ENCODE results near the gene MRPL42.
A peak's percentile ranks its signal among the peaks of the same experiment; 100 is the strongest.
"Not testable (repeated sequence)": the region's sequence is repeated elsewhere in the genome, so short reads cannot be mapped to it uniquely, and the experiment has no call there.

The MRPL42 gene

DNA sequence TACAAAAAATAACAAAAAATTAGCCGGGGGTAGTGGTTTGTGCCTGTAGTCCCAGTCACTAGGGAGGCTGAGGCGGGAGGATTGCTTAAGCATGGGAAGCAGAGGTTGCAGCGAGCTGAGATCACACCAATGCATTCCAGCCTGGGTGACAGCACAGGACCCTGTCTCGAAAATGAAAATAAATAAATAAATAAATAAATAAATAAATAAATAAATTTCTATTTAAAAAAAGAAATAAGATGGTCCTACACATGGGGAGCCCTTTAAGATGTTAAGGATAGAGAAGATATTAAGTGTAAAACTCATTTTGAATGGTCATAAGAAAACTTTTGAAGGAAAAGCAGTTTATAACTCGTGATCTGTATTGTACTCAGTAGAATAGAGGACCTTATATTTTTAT, 8.2 kb upstream of the MRPL42 start:
- Mint-ChIP-seq H3K9me3 (no peaks in the 10 kb centered on the region), H3K36me3 (no peaks in the 10 kb centered on the region), H3K4me3 (no peak overlapping the region), H3K27ac (no peak overlapping the region), H3K4me1 (peaks cover 3% of the 10 kb centered on the region), H3K27me3 (peaks cover 9% of the 10 kb centered on the region)
- DNase-seq: no peak
- CTCF ChIA-PET: interaction anchor here (0.5 to 1.0 kb wide), 3 partner anchors 8 to 333 kb away, joined by 3 read pairs; no protein-coding TSS in a partner anchor

DNA sequence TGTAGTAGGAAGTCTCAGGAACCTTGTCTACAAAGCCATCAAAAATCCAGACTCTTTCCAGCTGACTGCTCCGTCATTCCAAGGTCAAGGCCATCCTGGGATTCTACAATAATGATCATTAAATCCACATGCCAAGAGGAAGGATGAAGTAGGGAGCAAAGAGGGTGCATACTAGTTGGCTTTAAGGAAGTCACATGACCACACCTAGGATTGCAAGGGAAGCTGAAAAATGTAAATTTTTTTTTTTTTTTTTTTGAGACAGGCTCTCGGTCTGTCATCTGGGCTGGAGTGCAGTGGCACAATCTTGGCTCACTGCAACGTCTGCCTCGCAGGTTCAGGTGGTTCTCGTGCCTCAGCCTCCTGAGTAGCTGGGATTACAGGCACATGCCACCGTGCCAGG, 7.3 kb upstream of the MRPL42 start:
- H3K4me1 Mint-ChIP-seq: peaks cover 3% of the 10 kb centered on the region
- H3K4me3 Mint-ChIP-seq: no peak overlapping the region
- CTCF ChIA-PET: interaction anchor here (0.7 kb wide), 1 partner anchor 28 kb away, joined by 3 read pairs; no protein-coding TSS in a partner anchor
- no peaks in the 10 kb centered on the region for H3K9me3 Mint-ChIP-seq
- DNase-seq: no peak
- H3K27ac Mint-ChIP-seq: no peak overlapping the region
- no peaks in the 10 kb centered on the region for H3K36me3 Mint-ChIP-seq
- H3K27me3 Mint-ChIP-seq: peaks cover 6% of the 10 kb centered on the region

DNA sequence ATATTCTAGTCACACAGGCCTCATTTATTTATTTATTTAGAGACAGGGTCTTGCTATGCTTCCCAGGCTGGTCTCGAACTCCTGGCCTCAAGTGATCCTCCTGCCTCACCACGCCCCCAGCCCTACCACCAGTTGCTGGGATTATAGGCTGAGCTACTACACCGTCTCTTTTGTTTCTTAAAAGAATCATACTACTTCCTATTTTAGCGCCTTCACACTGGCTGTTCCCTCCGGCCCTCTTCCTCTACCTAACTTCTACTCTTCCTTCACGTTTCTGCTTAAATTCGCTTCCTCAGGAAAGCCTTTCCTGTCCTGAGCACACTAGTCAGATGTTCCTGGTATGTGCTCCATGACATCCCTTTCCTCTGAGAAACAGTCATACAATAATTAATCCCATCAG, 6.4 kb upstream of the MRPL42 start:
- Mint-ChIP-seq H3K36me3 (no peaks in the 10 kb centered on the region), H3K27ac (no peak overlapping the region), H3K9me3 (no peaks in the 10 kb centered on the region), H3K4me1 (peaks cover 3% of the 10 kb centered on the region), H3K4me3 (no peak overlapping the region), H3K27me3 (peaks cover 6% of the 10 kb centered on the region)
- CTCF ChIA-PET: no interaction called here
- no peak for DNase-seq

- DNase-seq: no peak
- Mint-ChIP-seq H3K4me3 (no peak overlapping the region), H3K9me3 (no peaks in the 10 kb centered on the region), H3K27ac (no peak overlapping the region), H3K36me3 (no peaks in the 10 kb centered on the region), H3K27me3 (peaks cover 6% of the 10 kb centered on the region), H3K4me1 (peaks cover 3% of the 10 kb centered on the region)
- CTCF ChIA-PET: no interaction called here
Observed at GRCh38 chr12:93461503-93461902, 5.8 kb upstream of the MRPL42 start.

- no peak for DNase-seq
- Mint-ChIP-seq H3K27me3 (peaks cover 6% of the 10 kb centered on the region), H3K9me3 (no peaks in the 10 kb centered on the region), H3K4me3 (no peak overlapping the region), H3K4me1 (peaks cover 33% of the 10 kb centered on the region), H3K27ac (no peak overlapping the region), H3K36me3 (peaks cover 16% of the 10 kb centered on the region)
- CTCF ChIA-PET: interaction anchor here (0.6 kb wide), 1 partner anchor 856 kb away, joined by 3 read pairs; no protein-coding TSS in a partner anchor
Observed at GRCh38 chr12:93465841-93466240, 1.5 kb upstream of the MRPL42 start.

DNA sequence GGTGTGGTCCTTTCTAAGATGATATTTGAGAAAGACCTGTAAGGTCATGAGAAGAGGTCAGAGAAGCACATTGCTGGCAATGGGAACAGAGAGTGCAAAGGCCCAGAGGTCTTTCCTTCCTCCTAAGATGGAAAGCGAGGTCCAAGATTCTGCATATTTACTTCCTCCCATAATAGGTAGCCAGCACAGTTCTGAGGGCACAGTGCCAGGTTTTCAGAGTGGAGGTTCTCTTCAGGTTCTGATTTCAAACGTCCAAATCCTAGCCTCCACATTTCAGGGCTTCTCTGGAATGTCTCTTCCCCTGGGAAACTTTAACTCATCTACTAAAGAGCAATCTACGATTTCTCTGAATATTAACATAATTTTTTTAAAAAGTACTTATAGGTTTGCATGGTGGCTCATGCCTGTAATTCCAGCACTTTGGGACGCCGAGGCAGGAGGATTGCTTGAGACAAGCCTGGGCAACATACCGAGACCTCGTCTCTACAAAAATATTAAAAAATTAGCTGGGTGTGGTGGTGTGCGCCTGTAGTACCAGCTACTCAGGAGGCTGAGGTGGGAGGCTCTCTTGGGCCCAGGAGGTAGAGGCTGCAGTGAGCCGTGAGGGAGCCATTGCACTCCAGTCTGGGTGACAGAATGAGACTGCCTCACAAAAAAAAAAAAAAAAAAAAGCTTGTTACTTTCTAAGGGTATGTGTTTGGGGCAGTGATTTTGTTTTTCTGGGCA, 526 bp upstream of the MRPL42 start:
- Mint-ChIP-seq H3K27ac (peak overlapping the region; percentile 86), H3K27me3 (peaks cover 1% of the 10 kb centered on the region), H3K4me1 (peaks cover 33% of the 10 kb centered on the region), H3K36me3 (peaks cover 21% of the 10 kb centered on the region), H3K4me3 (peak overlapping the region; percentile 87), H3K9me3 (no peaks in the 10 kb centered on the region)
- CTCF ChIA-PET: interaction anchor here (0.7 to 1.4 kb wide), 5 partner anchors 8 to 47 kb away, joined by 3 to 4 read pairs (median 4); no protein-coding TSS in a partner anchor
- no peak for DNase-seq

- CTCF ChIA-PET: interaction anchor here (0.6 to 1.4 kb wide), 9 partner anchors 8 to 515 kb away, joined by 3 to 6 read pairs (median 3); no protein-coding TSS in a partner anchor
- no peak for DNase-seq
- Mint-ChIP-seq H3K27me3 (no peaks in the 10 kb centered on the region), H3K27ac (peak overlapping the region; percentile 86), H3K36me3 (peaks cover 29% of the 10 kb centered on the region), H3K9me3 (no peaks in the 10 kb centered on the region), H3K4me3 (peak overlapping the region; percentile 87), H3K4me1 (peaks cover 33% of the 10 kb centered on the region)
Observed at GRCh38 chr12:93468008-93468371, 676 bp downstream of the MRPL42 start.

GRCh38 chr12:93469386-93469785, 2.1 kb downstream of the MRPL42 start:
- H3K27me3 Mint-ChIP-seq: no peaks in the 10 kb centered on the region
- CTCF ChIA-PET: no interaction called here
- H3K36me3 Mint-ChIP-seq: peaks cover 31% of the 10 kb centered on the region
- no peak overlapping the region for H3K27ac Mint-ChIP-seq
- H3K4me3 Mint-ChIP-seq: no peak overlapping the region
- peaks cover 33% of the 10 kb centered on the region for H3K4me1 Mint-ChIP-seq
- DNase-seq: no peak
- no peaks in the 10 kb centered on the region for H3K9me3 Mint-ChIP-seq

DNA sequence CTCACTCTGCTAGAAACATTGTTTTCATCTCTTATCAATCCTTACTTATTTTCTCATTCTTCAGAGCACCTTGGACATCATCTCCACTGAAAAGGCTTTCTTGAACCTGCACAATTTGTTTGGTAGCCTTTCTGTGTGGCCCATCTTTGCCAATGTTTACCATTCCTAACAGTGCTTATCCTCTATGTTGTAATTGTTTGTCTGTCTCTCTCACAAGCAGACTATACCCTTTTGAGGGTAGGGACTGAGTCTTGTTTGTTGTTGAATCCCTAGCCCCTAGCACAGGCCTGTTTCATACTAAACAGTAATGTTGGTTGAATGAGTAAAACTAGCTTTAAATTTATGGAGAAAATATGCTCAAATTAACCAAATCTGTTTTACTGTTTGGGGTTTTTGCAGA, 9.2 kb downstream of the MRPL42 start:
- no peak overlapping the region for H3K27ac Mint-ChIP-seq
- no peaks in the 10 kb centered on the region for H3K4me1 Mint-ChIP-seq
- H3K27me3 Mint-ChIP-seq: no peaks in the 10 kb centered on the region
- peaks cover 26% of the 10 kb centered on the region for H3K36me3 Mint-ChIP-seq
- no peak for DNase-seq
- no peak overlapping the region for H3K4me3 Mint-ChIP-seq
- CTCF ChIA-PET: interaction anchor here (0.8 kb wide), 2 partner anchors 9 to 26 kb away, joined by 3 to 5 read pairs; partner anchors contain the start of gene MRPL42
- H3K9me3 Mint-ChIP-seq: no peaks in the 10 kb centered on the region

- Mint-ChIP-seq H3K4me3 (no peak overlapping the region), H3K27ac (no peak overlapping the region), H3K4me1 (no peaks in the 10 kb centered on the region), H3K27me3 (no peaks in the 10 kb centered on the region), H3K36me3 (peaks cover 18% of the 10 kb centered on the region), H3K9me3 (no peaks in the 10 kb centered on the region)
- no peak for DNase-seq
- CTCF ChIA-PET: interaction anchor here (0.6 to 2.5 kb wide), 2 partner anchors 11 to 15 kb away, joined by 3 to 6 read pairs; partner anchors contain the start of gene MRPL42
Observed at GRCh38 chr12:93482721-93483120, 15.4 kb downstream of the MRPL42 start.

DNA sequence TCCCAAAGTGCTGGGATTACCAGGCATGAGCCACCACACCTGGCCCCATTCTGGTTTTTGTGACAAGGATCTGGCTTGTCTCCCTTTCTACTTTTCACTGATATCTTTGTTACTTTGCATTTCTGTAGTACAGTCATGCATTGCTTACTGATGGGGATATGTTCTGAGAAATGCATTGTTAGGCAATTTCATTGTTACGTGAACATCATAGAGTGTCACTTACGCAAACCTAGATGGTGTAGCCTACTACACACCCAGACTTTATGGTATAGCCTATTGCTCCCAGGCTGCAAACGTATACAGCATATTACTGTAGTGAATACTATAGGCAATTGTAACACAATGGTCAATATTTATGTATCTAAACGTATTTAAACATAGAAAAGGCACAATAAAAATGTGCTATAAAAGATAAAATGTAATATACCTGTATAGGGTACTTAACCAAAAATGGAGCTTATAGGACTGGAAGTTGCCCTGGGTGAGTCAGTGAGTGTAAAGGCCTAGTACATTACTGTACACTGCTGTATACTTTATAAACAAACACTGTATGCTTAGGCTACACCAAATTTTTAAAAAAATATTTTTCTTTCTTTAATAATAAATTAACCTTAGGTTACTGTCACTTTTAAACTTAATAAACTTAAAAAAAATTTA, 16.0 kb downstream of the MRPL42 start:
- no peak overlapping the region for H3K4me3 Mint-ChIP-seq
- H3K27me3 Mint-ChIP-seq: no peaks in the 10 kb centered on the region
- no peak for DNase-seq
- CTCF ChIA-PET: interaction anchor here (1.7 to 2.5 kb wide), 3 partner anchors 15 to 617 kb away, joined by 3 to 6 read pairs (median 6); partner anchors contain the start of gene MRPL42
- H3K27ac Mint-ChIP-seq: no peak overlapping the region
- H3K9me3 Mint-ChIP-seq: no peaks in the 10 kb centered on the region
- peaks cover 18% of the 10 kb centered on the region for H3K36me3 Mint-ChIP-seq
- H3K4me1 Mint-ChIP-seq: no peaks in the 10 kb centered on the region

GRCh38 chr12:93484315-93484981, 17.1 kb downstream of the MRPL42 start:
- H3K27me3 Mint-ChIP-seq: no peaks in the 10 kb centered on the region
- CTCF ChIA-PET: interaction anchor here (1.4 to 2.5 kb wide), 4 partner anchors 17 to 615 kb away, joined by 3 to 6 read pairs (median 4); partner anchors contain the start of gene MRPL42
- H3K27ac Mint-ChIP-seq: no peak overlapping the region
- peaks cover 25% of the 10 kb centered on the region for H3K36me3 Mint-ChIP-seq
- no peak for DNase-seq
- no peaks in the 10 kb centered on the region for H3K9me3 Mint-ChIP-seq
- no peak overlapping the region for H3K4me3 Mint-ChIP-seq
- no peaks in the 10 kb centered on the region for H3K4me1 Mint-ChIP-seq

- H3K4me1 Mint-ChIP-seq: peaks cover 15% of the 10 kb centered on the region
- H3K27me3 Mint-ChIP-seq, DNase-seq, H3K9me3 Mint-ChIP-seq, H3K4me3 Mint-ChIP-seq, H3K27ac Mint-ChIP-seq: not testable (repeated sequence)
- peaks cover 52% of the 10 kb centered on the region for H3K36me3 Mint-ChIP-seq
- CTCF ChIA-PET: interaction anchor here (0.8 kb wide), 1 partner anchor 11 kb away, joined by 3 read pairs; no protein-coding TSS in a partner anchor
Observed at GRCh38 chr12:93492808-93493207, 25.5 kb downstream of the MRPL42 start.

DNA sequence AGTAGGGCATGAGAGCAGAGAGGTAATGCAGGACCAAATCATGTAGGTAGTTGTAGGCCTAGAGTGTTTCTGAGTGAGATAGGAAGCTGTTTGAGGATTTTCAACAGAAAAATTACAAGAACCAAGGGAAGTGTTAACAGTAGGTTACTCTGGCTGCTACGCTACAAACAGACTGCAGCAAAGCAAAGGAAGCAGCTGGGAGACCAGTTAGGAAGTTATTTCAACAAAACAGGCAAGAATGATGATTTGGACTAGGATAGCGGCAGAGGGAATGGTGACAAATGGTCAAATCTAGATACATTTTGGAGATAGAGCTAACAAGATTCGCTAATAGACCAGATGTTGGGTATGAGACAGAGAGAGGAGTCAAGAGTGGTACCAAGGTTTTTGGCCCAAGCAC, 26.8 kb downstream of the MRPL42 start:
- no peak overlapping the region for H3K27ac Mint-ChIP-seq
- H3K27me3 Mint-ChIP-seq: no peaks in the 10 kb centered on the region
- CTCF ChIA-PET: interaction anchor here (0.9 to 1.1 kb wide), 2 partner anchors 8 to 581 kb away, joined by 3 to 5 read pairs; no protein-coding TSS in a partner anchor
- peaks cover 45% of the 10 kb centered on the region for H3K36me3 Mint-ChIP-seq
- DNase-seq: no peak
- no peak overlapping the region for H3K4me3 Mint-ChIP-seq
- H3K9me3 Mint-ChIP-seq: no peaks in the 10 kb centered on the region
- H3K4me1 Mint-ChIP-seq: peaks cover 15% of the 10 kb centered on the region
